CD4-positive, alpha-beta T cell treated with Interleukin-15 for 4 hours (primary cell): ENCODE measurements around the gene GSE1.

Experiments
- DNase-seq: peaks from one replicate; pipeline ENCODE4 v3.0.0-alpha.2; 2020; ENCODE audit warnings: low spot score

The GSE1 gene

DNA sequence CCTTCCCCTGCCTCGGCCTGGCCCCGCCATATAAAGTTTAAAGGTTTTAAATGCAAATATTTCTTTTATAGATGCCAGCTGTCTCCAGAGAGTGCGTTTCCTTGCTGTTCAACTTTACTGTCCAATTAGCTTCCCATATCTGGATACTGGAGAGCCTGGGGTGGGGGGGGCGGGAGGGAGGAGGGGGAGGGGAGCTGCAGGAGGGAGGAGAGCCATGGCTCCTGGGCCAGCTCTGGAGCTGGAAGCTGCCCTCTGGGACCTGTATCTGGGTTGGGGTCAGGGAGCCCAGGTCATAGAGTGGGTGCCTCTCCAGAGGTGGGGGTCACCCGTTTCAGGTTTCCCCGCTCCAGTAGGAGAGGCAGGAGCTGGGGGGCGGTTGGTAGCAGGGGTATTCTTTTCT is 6.2 kb upstream of the GSE1 start:
- DNase-seq = no peak

DNA sequence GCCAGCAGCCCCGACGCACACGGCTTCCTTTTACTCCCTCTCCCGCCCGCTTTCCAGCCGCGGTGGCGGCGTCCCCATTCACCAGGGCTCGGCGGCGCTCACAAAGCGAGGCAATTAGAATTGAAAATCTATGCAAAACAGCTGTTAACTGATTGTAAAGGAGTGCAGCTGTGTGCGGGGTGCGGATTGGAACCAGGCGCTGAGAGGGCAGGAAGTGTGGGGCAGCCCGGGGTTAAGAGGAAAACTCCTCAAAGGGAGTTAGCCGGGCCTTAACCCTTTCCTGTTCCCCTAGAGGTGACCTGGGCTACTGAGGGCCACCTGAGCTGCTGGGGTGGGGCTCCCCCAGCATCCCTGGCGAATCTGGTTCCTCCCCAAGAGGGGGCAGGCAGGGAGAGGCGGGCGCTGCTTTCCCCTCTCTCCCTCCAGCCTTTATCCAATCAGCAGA is 5.8 kb upstream of the GSE1 start:
- no peak for DNase-seq

DNA sequence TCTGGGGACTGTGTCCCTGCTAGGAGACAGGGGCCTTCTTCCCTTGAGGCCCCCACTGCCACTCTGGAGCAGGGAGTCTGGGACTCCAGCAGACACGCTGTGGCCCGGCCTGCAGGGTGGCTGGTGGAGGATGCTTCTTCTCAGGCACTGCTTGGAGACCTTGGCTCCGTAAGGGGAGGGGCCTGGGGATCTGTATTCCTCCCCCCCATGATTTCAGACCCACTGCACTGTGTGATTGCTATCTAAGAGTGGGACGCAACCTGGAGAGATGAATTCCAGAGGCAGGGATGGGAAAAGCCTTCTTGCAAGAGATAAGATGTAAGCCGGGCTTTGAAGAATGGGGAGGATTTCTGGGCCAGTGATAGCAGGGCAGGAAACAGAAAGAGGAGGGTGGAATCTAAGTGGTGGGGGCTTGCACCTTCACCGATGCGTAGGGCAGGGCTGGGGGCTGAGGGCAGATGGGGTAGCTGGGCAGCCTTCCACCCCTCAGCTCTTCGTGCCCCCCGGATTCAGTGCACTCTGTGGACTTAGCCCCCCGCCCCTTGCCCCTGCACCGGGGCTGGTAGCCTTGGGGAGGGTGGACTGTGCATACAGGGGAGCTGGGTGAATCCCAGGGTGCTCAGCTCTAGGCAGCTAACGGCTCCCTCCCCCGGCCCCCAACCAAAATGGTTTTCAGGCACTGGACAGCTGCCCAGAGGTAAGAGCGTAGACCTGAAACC is 5.2 kb upstream of the GSE1 start:
- no peak for DNase-seq

DNA sequence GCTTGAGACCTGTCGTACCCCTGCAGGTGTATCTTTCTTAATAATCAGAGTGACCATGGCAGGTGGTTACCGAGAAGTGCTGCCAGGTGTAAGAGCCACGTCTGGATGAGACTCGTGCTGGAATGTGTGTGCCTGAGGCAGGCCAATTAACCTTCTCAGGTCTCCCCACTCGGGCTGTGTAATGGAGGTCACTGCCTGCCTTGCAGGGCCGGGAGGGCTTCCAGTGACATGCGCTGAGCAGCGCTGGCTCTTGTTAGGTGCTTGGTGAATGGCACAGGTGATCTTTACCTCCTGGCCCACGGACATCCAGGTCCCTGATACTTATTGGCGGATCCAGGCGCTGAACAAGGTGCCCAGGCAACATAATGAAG is 4.6 kb upstream of the GSE1 start:
- no peak for DNase-seq

- no peak for DNase-seq
Observed at GRCh38 chr16:85608887-85609286, 4.2 kb upstream of the GSE1 start.

DNA sequence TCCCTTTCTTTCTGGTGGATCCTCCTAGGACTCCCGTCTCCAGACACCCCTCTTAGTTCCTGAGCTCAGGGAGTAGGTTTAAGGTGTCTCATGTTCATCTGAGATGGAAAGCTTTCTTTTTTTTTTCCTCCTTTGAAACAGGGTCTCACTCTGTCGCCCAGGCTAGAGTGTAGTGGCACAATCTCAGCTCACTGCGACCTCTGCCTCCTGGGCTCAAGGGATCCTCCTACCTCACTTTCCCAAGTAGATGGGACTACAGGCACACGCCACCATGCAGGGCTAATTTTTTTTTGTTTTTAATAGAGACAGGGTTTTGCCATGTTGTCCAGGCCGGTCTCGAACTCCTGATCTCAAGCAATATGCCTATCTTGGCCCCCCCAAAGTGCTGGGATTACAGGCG is 3.6 kb upstream of the GSE1 start:
- no peak for DNase-seq

GRCh38 chr16:85610059-85610445 is 3.1 kb upstream of the GSE1 start:
- DNase-seq = no peak

- DNase-seq = peak; percentile 87
Observed at GRCh38 chr16:85610446-85611193, 2.5 kb upstream of the GSE1 start.

- DNase-seq = no peak
Observed at GRCh38 chr16:85611194-85611443, 2.0 kb upstream of the GSE1 start.

DNA sequence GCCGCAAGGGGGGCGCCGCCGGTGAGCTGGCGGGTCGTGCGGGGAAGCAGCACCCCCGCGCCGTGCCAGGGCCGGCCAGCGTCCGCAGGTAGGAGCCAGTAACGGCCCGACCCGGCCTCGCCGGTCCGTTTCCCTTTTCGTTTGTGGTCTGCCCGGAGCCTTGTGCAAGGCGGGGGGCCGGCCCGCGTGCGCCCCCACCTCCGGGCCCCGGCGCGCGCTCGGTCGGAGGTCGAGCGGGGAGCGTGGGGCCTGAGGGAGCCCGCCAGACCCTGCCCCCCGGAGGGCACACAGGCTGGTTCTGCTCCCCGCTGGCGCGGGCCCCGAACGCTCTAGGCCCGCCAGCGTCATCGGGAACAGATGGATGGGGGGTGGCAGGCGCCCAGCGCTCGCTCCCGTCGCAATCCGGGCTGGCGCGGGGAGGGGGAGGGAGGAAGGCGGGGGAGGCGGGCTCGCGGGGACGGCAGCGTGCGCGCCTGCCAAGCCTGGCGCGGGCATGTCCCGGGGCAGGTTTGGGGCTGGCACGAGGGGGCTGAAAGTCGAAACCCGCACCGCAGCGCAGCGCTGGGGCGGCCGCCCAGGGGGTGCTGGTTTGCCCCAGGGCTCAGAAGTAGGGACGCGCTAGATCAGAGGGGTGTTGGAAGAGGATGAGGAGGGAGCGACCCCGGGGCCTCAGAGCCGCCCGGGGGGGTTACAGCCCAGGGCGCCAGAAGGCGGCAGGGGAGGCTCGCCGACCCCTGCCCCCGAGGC is 1.5 kb upstream of the GSE1 start:
- DNase-seq = peak; percentile 20

- DNase-seq = no peak
Observed at GRCh38 chr16:85612191-85612800, 826 bp upstream of the GSE1 start.

GRCh38 chr16:85613604-85614337 is 649 bp downstream of the GSE1 start:
- no peak for DNase-seq

DNA sequence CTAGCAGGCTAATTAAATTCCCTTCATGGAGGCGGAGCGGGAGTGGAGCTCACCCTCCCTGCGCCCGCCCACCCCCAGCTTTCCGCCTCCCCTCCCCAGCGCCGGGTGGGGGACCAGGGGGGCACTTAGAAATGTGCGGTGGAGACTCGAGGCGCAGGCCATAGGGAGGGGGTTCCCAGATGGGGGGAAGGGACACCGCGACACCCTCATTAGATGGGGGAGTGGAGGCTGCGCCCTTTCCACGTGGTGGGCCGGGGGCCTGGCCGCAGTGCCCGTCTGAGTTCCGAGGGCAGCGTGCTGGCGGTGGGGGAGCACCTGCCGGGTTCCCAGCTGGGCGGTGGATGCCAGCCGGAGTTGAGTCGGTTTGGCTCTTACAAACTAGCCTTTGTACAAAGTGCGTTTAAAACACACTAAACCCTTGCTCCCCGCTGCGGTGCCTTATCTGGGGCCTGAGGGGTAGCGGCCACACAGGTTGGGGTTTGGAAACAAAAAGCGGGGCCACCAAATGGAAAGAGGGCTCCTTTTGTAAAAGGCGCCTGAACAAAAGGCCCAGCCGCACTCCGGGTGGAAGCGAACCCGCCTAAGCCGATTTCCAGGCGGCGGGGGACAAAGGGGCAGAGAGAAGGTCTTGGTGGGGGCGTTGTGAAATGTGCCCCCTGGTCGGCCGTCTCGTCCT is 1.4 kb downstream of the GSE1 start:
- DNase-seq = no peak

GRCh38 chr16:85615014-85615851 is 2.1 kb downstream of the GSE1 start:
- DNase-seq = peak; percentile 45

GRCh38 chr16:85615852-85616606 is 2.9 kb downstream of the GSE1 start:
- DNase-seq = peak; percentile 68

DNA sequence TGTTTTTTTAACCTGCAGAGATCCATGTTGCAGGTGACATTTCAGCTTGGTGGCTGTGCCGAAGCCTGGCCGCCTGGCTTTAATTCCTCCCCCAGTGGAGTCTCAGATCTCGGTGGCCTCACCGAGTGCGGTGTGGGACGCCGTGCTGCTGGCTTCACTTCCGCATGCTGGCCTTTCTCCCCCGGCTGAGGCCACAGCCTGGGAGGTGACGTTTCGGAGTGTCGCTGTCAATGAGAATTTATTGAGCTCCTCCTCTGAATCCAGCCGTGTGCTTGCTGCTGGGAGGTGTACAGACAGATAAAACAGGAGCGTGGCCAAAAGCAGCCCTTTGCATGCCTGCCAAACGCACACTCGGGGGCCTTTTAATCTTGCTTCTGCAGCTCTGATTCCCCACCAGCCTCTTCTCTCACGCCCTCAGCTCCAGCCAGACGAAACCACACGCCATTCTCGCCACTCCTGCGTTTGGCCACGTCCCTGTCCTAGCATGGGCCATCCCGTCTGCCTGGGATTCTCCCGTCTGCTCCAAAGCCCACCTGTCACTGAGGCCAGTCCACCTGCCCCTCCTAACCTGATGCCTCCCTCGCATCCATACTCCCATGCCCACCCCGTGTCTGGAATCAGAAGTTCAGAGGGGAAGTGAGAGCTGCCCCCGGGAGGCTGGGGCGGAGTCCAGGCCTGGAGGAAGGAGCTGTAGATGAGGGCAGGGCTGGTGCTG is 3.6 kb downstream of the GSE1 start:
- DNase-seq = no peak

DNA sequence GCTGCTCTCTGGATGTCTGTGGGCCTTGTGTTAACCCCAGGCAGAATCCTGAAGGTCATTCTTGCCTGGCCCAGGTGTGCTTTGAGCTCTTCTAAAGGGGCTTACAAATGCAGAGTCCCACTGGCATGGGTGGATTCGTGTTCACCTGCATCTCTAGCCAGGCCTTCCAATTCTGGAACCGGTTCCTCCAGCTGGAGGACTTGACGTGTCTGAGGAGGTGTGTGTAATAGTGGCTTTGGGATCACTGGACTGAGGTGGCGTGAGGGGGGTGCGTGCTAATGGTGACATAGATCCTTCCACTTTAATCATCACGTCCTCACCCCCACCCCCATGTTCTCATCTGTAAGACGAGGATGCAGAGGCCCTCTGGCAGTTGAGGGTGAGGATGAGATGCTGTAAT is 4.8 kb downstream of the GSE1 start:
- no peak for DNase-seq

DNA sequence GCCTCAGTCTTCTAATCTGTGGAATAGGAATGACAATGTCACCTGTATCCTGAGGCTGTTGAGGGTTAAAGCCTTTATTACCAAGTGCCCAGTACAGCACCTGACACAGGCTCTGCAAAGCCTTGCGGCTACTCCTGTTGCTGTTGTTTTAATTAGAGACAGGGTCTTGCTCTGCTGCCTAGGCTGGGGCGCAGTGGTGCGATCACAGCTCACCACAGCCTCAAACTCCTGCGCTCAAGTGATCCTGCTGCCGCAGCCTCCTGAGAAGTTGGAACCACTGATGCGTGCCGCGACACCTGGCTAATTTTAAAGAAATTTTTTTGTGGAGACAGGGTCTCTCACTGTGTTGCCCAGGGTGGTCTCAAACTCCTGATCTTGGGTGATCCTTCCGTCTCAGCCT is 5.4 kb downstream of the GSE1 start:
- no peak for DNase-seq
